ENCODE results near the gene SLX4. TPM values are rescaled to one million over a fixed set of nuclear protein-coding genes. Genes with fewer than 3 reads are reported as not detected.

Gene SLX4
- total RNA-seq, 2 donors from 2014 or later = 3.5 to 6.3 TPM

DNA sequence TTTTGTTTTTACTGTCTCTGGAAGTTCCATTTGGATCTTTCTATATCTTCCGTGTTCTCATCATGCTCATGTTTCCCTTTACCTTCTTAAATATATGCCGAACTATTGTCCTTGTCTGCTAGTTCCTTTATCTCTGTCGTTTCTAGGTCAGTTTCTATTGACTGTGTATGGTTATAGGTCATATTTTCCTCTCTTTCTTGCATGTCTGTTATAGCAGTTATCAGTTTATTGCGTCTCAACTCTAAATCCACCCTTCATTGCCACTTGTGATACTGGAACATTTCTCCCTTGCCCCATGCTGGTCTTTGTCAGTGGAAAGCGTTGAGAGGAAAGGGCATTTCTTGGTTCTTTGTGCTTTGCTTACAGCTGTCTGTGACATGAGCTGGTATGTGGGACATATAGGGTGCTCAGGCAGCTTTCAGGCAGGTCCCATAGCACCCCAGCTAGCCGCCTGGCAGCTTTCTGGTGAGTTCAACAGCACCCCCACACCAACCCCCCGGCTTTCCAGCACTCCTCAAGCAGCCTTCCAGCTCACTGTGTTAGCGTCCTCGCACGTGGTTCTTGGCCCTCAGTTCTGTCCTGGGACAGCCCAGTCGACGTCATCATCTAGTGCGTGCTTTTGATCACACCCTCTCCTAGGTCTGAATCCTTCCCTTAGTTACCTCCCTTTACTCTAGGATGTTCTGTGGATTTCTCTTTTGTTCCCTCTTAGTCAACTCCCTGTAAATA, 27.7 kb upstream of the SLX4 start:
- DNase-seq = no peak
- Histone ChIP-seq H3K9me3 (no peaks in the 10 kb centered on the region), H3K27ac (peak overlapping the region; percentile 37), H3K9ac (ENCODE audit: low read depth in 2 of 2, low read length in 2 of 2) (no peak overlapping the region), H3K4me1 (no peaks in the 10 kb centered on the region), H3K4me3 (no peak overlapping the region), H3K27me3 (no peaks in the 10 kb centered on the region), H3K36me3 (no peaks in the 10 kb centered on the region)
- TF ChIP-seq, protein P1, sequence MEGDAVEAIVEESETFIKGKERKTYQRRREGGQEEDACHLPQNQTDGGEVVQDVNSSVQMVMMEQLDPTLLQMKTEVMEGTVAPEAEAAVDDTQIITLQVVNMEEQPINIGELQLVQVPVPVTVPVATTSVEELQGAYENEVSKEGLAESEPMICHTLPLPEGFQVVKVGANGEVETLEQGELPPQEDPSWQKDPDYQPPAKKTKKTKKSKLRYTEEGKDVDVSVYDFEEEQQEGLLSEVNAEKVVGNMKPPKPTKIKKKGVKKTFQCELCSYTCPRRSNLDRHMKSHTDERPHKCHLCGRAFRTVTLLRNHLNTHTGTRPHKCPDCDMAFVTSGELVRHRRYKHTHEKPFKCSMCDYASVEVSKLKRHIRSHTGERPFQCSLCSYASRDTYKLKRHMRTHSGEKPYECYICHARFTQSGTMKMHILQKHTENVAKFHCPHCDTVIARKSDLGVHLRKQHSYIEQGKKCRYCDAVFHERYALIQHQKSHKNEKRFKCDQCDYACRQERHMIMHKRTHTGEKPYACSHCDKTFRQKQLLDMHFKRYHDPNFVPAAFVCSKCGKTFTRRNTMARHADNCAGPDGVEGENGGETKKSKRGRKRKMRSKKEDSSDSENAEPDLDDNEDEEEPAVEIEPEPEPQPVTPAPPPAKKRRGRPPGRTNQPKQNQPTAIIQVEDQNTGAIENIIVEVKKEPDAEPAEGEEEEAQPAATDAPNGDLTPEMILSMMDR (IDR thresholded peaks at IDR 0.05) = no peak
- intact Hi-C loops (cut with DNase I) = no loop called here

DNA sequence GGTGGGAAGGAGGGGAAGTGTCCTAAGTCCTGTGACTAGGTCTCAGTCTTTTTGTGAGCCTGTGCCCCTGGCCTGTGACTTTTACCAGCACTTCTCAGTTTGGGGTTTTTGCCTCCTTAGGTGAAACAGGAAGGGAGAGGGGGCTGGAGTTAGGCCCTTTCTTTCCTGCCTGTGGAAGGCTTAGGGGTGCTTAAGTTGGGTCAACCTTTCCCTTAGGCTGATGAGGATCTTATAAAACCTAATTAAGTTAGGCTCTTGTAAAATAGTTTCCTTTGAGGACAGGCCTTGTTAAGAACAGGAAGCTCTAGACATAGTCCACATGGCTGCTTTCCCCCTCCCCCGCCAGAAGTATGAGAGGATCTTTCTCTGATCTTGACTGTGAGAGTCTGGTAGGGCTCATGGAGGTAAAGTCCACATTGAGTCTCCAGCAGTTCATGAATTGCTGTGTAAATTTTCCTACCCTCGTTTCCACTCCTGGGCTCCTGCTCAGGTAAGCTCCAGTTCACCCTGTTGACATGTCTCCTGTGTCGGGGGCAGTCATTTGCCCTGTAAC, 26.0 kb upstream of the SLX4 start:
- Histone ChIP-seq H3K4me1 (no peaks in the 10 kb centered on the region), H3K9ac (ENCODE audit: low read depth in 2 of 2, low read length in 2 of 2) (peak overlapping the region in 1 of 2 donors; percentile 2), H3K27me3 (no peaks in the 10 kb centered on the region), H3K36me3 (no peaks in the 10 kb centered on the region), H3K9me3 (no peaks in the 10 kb centered on the region), H3K4me3 (no peak overlapping the region), H3K27ac (peak overlapping the region; percentile 53)
- TF ChIP-seq, protein P1 (IDR thresholded peaks at IDR 0.05) = no peak
- DNase-seq = peak; percentile 70
- intact Hi-C loops (cut with DNase I) = no loop called here

DNA sequence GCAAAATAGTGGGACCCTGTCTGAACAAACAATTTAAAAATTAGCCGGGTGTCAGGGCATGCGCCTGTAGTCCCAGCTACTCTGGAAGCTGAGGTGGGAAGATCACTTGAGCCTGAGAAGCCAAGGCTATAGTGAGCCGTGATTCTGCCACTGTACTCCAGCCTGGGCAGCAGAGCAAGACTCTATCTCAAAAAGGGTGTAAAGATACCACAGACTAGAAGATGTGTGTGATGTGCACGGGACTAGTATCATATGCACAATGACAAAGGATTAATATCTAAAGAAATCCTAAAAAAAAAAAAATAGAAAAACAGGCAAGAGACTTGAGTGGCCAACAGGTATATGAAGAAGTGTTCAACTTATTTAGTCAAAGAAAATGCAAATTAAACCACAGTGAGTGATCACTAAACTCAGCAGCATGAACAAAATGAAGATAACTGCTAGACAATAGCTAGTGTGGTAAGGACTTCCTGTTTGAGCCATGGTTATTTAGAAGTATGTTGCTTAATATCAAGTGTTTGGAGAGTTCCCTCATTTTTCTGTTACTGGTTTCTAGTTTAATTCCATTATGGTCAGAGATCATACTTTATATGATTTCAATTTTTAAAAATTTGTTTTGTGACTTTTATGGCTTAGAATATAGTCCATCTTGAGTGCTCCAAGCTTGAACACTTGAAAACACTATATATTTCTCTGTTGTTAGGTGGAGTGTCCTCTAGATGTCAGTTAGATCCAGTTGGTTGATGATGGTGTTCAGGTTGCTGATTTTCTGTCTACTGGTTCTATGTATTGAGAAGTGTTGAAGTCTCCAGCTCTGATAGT, 14.7 kb upstream of the SLX4 start:
- H3K27me3 ChIP-seq = no peaks in the 10 kb centered on the region
- no peaks in the 10 kb centered on the region for H3K36me3 ChIP-seq
- no peak for DNase-seq
- H3K9me3 ChIP-seq = no peaks in the 10 kb centered on the region
- no peaks in the 10 kb centered on the region for H3K4me1 ChIP-seq
- H3K27ac ChIP-seq = no peak overlapping the region
- no peak overlapping the region for H3K4me3 ChIP-seq
- no peak overlapping the region for H3K9ac ChIP-seq (ENCODE audit: low read depth in 2 of 2, low read length in 2 of 2)
- intact Hi-C loops (cut with DNase I) = no loop called here
- TF ChIP-seq, protein P1 (IDR thresholded peaks at IDR 0.05) = no peak

DNA sequence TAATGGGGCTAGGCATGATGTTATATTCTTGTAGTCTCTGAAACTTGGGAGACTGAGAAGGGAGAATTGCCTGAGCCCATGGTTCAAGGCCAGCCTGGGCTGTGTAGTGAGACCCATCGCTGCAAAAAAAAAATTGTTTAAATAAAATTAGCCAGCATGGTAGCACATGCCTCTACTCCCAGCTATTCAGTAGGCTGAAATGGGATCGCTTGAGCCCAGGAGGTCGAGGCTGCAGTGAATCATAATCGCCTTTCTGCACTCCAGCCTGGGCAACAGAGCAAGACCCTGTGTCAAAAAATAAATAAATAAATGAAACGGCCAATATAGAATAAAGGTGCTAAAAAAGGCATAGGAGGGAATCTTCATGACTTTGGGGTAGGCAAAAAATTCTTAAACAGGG, 13.9 kb upstream of the SLX4 start:
- H3K27ac ChIP-seq = no peak overlapping the region
- DNase-seq = no peak

DNA sequence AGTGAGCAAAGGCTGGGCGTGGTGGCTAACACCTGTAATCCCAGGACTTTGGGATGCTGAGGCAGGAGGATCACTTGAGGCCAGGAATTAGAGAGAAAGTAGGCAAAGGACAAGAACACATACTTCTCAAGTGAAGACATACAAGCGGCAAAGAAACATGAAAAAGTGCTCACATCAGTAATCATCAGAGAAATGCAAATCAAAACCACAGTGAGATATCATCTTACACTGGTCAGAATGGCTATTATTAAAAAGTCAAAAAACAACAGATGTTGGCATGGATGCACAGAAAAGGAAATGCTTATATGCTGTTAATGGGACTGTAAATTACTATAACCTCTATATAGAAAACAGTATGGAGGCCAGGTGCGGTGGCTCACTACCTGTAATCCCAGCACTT, 12.2 kb upstream of the SLX4 start:
- Histone ChIP-seq H3K27ac (no peak overlapping the region), H3K4me3 (no peak overlapping the region), H3K27me3 (no peaks in the 10 kb centered on the region), H3K36me3 (no peaks in the 10 kb centered on the region), H3K9me3 (no peaks in the 10 kb centered on the region), H3K9ac (ENCODE audit: low read depth in 2 of 2, low read length in 2 of 2) (no peak overlapping the region), H3K4me1 (no peaks in the 10 kb centered on the region)
- intact Hi-C loops (cut with DNase I) = no loop called here
- DNase-seq = no peak
- TF ChIP-seq, protein P1 (IDR thresholded peaks at IDR 0.05) = no peak

More for the DNA sequence above, 13.9 kb upstream of the SLX4 start:
- Histone ChIP-seq H3K9me3 (no peaks in the 10 kb centered on the region), H3K36me3 (no peaks in the 10 kb centered on the region), H3K4me1 (no peaks in the 10 kb centered on the region), H3K4me3 (no peak overlapping the region), H3K9ac (ENCODE audit: low read depth in 2 of 2, low read length in 2 of 2) (no peak overlapping the region), H3K27me3 (no peaks in the 10 kb centered on the region)
- intact Hi-C loops (cut with DNase I) = no loop called here
- TF ChIP-seq, protein P1 (IDR thresholded peaks at IDR 0.05) = no peak
